Activated CD4-positive, alpha-beta T cell treated with anti-CD3 and anti-CD28 coated beads, Interleukin-10, Interleukin-2, amounts not matched to agents 100 ng/mL and 50 ng/mL, durations not matched to agents 16 hours and 8 hours (primary cell): ENCODE data around the gene DSC1.
"Not testable (repeated sequence)": the region's sequence is repeated elsewhere in the genome, so short reads cannot be mapped to it uniquely, and the experiment has no call there.

Source experiments
- DNase-seq: peaks from one replicate; pipeline ENCODE4 v3.0.0-alpha.2; 2020

Gene DSC1

DNA sequence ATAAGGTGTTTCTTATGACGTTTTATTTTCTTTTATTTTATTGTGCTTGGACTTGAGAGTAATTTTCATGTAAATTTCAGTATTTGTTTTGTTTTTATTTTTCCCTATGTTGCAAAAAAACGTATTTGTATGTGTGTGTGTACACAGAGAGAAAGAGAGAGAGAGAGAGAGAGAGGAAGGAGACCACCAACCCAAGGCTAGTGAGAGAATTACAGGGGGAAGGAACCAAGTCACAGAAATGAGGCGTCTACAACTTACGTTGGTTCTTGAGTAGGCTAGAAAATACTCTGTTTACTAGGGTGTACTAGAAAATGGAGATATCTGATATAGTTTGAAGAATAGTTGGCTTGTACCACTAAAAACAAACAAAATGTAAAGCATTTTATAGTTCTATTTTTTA is 7.7 kb upstream of the DSC1 start:
- no peak for DNase-seq

DNA sequence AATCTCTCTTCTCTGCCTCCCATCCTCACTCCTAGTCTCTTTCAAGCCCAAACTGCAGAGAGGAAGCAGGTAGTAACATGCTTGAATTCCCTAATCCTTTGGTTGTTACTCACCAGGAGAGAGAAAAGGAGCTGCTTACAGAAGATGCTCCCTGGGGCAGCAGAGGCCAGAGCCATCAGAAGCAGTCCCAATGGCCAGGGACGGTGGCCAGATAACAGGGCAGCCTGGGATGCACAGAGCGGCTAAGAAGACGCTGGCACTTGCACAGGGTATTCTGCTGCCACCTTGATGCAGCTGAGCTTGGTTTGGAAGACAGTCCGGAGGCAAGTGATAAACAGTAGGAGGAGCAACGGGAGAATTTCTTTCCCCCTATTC is 250 bp downstream of the DSC1 start:
- DNase-seq, result no peak

DNA sequence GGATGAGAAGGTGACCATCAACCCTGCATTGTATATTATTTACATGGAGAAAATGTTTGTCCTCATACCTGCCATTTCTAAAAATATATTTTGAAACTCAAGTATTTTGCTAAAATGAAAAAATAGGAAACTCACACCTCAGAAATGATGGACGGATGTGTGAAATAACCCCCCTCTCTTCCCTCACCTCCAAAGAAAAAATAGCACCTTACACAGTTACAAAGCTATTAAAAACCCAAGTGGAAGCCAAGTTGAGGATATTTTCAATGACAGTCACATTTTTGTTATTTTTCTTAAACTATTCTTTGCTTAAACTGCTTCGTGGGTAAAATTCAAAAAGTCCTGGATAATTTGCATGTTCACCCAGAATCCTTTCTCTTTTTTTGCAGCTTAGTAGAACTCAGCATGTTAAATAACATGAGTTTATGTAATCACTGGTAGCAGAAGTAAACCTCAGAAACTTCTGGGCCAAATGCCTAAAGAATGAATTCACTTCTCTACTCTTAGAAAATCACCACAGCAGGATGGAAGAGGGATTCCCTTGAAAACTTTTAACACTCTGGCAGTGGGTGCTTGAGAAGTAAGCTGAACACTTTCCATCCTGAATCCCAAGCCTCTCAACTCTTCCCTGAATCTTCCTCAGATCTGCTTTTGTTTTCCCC is 768 bp downstream of the DSC1 start:
- no peak for DNase-seq

DNA sequence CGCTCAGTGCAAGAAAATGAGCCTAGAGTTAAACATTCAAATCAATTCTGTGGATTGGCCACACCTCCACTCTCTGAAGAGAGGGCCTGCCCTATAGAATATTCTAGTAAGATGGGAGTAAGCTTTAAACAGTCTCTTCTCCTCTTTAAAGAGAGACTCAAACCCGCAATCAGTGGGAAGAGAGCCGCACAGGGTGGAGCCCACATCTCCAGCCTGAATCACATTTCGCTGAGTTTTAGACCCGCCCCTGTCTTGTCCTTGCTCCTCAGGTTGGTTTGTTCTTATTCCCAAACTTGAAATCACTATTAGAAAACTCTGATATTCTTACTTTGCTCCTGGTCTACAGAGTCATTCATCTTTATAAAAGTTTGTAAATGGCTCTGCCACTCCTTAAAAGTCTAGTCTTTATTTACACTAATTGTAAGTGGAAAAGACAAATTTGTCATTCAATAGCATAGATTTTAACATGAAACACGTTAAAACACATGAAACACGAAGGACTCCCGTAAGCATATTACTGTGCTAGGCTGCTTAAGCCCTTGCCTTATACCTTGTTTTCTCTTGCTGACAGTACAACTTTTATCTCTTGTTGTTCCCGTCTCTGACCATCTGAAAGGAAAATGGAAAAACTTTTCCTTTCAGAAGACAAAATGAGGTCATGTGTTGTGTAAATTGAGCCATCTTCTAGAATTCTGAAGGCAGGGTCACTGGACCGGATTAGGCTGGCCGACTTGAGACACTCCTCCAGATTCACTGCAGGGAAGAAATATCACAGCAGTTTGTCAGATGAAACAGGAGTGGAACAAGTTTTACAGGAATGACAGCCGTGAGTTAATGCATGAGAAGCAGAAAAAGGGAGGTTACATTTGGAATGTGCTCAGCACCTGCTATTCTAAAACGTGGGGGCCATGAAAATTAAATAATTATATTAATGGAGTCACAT is 5.6 kb downstream of the DSC1 start:
- no peak for DNase-seq

DNA sequence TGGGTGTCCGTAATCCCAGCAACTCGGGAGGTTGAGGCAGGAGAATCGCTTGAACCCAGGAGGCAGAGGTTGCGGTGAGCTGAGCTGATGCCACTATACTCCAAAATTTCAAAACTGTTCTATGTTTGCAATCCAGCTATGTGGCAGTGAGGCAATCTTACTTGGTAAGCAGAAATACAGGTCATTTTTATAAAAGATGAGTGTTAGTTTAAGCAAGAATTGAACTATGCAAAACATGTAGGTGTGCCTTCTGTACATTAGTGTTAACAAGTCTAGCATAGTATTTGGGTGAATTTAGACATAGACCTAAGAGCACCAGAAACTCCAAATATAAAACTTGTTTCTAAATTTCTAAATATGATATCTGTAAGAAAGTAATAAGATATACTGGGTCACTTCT is 7.2 kb downstream of the DSC1 start:
- DNase-seq, result no peak

DNA sequence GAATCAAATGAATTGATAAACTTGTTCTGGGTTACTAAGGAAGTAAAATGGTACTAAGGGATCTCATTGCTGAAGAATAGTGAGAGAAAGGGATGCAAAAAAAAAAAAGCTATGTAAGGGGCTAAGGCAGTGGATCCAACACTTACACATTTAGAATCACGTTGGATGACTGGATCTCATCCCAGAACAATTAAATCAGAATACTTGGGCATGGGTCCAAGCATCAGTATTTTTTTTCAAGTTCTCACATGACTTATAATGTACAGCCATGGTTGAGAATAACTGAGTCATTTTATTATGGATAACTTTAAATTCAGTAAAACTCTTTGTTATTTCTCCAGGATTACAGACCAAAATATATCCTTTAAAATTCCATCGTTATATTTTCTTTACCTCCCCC is 8.5 kb downstream of the DSC1 start:
- DNase-seq, result no peak

DNA sequence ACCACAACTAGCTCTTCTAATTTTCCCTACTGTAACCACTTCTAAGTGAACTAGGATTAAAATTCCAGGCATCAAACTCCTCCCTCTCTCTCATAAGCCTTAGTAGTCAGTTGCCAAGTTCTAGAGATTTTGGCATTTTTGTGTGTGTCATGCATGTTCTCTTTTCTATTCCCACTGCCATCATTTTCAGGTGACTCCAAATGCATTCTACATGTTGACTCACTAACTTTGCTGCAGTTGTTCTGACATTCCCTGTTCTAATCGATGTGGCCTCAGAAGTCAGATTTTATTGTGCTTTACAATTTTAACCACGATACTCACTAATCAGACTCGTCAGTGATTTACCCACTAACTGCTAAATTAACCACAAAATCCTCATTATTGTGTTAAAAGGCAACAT is 13.3 kb downstream of the DSC1 start:
- no peak for DNase-seq

DNA sequence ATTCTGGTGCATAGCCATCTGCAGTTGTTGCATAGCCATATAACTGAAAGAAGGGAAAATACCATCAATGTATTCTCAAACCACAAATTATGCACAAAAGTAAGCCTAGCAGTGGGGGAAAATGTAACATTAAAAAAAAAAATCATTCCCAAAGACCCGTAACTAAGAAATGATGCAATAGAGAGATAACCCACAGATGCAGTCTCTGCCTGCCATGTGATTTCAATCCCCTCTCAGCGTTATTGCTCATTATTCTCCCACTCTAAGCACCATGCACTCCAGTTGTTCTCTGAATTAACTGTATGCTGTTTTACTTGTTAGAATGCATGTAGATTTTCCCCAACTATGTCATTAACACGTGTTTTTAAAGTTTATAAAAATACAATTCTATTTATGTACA is 14.1 kb downstream of the DSC1 start:
- DNase-seq, result no peak

DNA sequence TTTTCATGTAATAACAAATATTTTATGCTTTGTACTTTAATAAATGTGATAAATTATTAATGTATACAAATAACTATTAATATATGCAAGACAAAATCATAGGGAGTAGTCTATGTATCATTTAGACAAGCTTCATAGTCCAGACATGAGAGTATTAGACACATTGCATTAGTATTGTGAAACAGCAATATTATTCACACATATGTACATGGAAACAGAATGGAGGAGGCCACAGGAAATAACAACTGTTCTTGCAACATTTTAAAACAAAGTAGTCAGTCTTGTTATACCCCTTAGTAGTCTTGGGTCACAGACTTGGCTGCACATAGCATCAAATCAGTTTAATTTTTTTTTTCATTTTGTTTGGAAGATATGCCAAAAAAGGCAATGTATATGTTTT is 15.8 kb downstream of the DSC1 start:
- DNase-seq, result no peak

DNA sequence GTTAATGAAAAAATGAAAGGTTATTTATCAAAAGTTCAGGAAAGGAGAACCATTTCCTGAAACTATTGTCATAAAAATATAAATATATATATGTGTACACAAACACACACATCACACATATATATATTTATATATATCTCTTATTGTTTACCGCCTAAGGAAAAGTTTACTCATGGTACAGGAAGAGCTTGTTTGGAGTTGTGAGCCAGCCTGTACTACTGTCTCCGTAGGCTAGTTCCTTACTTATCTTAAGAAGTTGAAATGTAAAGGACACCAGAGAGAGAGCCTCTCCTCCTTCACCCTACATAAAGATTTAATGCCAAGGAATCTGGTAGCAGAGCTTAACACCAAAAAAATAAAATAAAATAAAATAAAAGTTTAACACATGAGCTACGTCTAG is 19.6 kb downstream of the DSC1 start:
- no peak for DNase-seq

DNA sequence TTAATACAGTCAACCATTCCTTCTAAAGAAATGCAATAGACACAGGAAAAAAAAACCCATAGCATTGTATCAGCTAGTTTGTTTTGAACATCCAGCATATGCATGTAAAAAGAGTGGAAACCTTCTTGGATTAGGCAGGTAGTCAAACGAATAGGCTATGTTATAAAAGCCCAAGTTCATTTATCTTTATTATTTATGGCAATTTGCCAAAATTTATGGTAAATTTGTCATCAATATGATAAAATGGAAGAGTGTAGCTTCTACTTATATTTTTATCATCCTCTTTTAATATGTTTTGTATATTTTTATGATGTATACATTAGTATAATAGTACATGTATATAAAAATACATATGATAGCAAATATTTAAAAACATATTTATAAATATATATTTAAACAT is 23.9 kb downstream of the DSC1 start:
- DNase-seq, result no peak

DNA sequence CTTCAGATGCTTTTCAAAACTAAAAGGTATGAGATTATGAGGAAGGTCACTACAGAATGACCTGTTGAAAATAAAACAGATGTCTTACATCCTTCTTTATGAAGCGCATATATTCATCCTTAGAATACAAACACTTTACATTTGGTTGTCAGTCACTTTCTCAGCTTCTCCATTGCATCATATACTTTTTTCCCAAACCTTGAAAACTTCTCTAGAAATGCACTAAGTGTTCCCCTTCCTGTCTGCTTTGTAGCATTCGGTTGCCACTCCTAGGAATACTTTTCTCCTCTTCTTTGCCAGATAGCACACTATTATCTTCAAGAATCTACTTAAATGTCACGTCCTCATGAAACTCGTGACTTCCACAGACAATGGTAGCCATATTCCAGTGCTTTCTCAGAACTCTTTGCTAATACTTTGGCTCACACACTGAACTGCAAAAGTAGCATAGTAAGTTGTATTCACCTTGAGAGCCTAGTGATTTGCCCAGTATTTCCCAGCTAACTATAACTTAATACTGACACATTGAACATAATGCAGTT is 27.6 kb downstream of the DSC1 start:
- DNase-seq, result no peak

DNA sequence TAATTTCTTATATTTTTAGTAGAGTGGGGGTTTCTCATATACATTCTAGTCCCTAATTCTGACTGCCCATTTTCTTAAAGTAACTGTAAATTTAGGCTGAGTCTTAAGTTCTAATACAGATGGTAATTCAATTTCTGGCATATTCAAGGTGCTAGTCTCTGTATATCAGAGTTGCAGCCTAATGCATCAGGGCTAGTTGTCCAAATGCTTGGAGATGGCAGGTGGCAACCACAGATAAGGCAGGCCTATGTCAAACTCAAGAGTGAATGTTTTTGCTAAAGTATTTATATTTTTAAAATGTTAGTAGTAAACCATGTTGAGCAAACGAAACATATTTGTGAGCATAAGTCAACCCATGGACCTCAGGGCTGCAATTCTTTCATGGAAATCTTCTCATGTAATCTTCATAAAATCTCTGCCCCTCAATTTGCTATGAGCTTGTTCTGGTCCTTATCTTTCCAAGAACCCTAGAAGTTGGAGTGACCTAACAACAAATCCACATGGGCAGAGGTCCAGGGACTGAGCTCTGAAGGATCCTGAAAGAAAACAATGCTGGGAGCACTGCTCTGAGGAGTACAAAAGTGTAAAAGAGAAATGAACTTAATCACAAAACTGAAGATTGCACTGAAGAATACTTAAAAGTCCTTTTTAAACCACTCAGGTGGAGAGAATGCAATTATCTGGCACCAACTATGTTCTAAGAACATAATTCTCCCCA is 33.1 kb downstream of the DSC1 start:
- no peak for DNase-seq

DNA sequence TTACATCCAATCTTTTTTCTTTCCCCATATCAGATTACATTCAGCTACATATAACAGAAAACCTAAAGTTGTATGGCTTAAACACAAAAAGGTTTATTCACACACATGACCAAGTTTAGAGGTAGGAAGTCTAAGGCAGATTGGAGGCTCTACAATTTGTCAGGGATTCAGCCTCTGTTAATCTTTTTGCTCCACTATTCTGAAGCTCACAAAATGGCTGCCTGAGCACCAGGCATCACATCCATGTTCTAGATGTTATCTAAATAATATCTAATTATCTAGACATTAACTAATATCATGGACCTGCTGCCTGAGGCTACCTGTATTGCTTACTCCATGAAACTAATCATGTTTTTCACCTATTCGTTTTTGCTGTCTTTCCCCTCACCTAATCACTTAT is 36.8 kb downstream of the DSC1 start:
- no peak for DNase-seq

DNA sequence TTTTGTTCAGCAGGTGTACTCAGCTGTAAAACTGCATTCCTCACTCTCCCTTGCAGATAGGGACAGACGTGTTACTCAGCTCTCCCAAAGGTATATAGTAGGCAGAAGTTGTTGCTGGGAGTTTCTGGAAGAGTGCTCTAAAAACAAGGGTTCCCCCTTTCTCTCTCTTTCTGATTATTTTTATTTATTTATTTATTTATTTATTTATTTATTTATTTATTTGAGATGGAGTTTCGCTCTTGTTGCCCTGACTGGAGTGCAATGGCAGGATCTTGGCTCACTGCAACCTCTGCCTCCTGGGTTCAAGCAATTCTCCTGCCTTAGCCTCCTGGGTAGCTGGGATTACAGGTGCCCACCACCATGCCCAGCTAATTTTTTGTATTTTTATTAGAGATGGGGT is 39.5 kb downstream of the DSC1 start:
- not testable (repeated sequence) for DNase-seq

DNA sequence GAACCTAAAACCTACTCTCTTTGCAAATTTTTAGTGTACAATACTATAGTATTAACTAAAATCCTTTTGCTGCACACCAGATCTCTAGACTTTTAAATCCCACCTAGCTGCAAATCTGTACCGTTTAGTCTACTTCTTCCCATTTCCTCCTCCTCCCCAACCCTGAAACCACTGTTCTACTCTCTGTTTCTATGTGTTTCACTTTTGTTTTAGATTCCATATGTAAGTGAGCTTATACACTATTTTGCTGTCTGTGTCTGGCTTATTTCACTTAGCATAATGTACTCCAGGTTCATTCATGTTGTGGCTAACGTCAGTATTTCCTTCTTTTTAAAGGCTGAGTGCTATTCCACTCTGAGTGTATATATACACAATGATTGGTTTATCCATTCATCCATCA is 42.1 kb downstream of the DSC1 start:
- no peak for DNase-seq

DNA sequence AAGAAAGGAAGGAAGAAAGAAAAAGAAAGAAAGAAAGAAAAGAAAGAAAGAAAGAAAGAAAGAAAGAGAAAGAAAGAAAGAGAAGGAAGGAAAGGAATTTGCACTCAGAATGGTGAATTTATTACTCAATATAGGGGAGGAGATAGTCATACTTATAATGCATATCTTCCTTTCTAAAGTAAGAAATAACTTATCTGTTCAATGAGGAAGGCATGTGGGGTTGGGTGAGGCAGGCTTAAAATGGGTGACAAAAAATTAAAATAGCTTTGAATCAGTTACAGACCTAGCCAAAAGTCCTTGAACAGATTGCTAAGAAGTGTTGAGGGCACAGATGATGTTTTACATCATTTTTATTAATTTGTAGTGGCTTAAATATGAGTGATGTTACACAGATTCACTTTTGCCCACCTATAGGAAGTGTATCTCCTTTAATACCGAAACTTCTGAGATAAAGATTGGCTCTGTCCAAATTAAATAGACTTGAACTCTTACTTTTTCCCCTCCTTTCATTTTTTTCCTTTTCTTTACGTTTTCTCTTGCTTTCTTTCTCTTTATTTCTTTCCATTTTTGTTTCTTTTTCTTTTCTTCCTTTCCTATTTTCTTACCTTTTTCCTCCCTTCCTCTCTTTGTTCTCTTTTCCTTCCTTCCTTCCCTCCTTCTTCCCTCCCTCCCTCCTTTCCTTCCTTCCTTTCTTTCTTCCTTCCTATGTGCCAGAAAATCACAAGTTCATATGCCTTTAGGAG is 45.6 kb downstream of the DSC1 start:
- no peak for DNase-seq

DNA sequence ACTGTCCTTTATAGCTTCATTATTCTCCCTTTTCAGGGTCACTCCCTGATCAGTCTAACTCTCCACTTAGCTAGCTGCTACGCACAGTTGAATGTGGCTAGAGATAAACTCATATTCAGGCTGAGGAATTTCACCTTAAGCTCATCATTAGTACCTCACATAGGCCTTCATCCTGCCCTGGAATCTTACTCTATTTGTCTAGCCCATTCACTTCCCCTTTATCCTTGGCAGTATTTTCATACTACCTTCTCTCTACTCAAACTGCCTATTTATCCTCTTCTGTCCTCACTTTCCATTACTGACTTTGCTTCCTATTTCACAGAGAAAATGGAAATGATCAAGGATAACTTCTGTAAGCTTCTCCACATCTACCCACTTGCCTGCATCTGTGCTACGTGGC is 49.9 kb downstream of the DSC1 start:
- DNase-seq, result no peak

DNA sequence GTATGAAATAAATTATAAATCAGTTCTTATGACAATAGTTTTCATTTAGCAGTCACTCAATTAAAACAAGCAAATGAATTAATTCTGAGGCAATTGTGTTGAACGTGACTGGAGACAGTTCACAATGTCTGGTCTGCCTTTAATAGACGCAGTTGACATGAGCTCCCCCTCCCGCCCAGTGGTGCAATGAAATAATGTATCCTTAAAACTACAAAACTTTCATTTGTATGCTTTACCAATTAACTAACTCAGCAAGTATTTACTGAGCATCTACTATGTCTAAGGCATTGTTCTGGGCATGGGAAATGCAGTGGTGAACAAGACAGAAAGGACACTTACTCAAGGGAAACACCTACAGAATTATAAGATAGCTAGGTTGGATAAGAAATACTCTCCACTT is 56.9 kb downstream of the DSC1 start:
- no peak for DNase-seq

DNA sequence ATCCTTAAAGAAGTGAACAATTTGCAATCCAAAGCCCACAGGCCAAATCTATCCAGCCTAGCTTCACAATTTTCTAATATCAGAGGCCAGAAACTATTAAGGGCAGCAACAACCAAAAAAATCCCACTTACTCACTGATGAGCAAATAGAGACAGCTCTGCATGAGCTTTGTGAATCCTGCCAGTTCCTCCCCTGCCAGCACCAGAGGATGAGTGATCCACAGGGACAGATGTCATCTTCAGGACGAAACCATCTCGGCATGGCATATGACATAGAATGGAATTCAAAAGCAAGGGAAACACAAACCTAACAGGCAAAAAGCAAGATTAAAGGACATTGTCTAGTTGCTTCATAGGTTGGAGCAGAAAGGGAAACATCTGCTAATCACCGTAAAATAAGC is 58.2 kb downstream of the DSC1 start:
- DNase-seq, result no peak

DNA sequence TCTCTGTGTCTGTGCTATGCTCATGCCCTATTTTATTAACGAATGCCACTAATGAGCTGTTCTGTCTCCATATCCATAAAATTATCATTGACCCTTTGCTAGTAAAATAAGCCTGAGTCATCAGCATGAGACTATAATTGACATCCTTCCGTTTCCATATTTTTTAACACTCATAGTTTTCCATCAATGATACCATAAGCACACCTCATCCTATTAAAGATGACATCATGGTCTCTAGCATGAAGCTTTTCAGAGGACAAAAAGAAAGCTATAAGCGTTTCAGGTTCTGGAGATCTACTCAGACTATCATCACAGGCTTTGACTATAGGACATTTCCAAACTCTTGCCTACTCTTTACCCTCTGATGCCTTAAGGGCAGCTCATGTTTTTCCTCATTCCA is 59.2 kb downstream of the DSC1 start:
- DNase-seq, result no peak

DNA sequence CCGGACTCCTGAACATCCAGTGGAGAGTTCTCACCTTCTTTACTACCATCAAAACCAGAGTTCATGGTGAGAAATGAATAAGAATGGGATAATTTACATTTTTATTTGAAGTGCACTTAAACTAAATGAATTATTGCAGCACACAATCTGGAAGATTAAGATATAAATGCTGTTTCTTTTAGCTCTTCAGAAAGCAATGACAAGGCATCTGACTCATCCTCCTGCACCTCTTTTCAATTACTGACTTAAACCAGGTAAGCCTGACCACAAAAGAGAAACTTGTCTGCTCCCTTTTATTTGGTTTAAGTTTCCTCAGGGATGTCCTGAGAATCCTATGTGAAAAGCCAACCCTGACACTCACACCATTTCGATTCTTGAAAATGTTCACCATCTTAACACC is 59.7 kb downstream of the DSC1 start:
- no peak for DNase-seq
